Endothelial cell of umbilical vein (primary cell): ENCODE results near the gene GPATCH2. TPM values are rescaled to one million over a fixed set of nuclear protein-coding genes. Genes with fewer than 3 reads are reported as not detected.

ENCODE experiments used
- BruUV-seq: library from RNA; stranded (reverse); fragments of 400-500 nt; replicated peaks from 2 replicates; lab custom pipeline; 2021; lab: Mats Ljungman, UMichigan
- CTCF ChIA-PET: fragments of 300-600, 350-600 bp; sonication (Branson Sonifier 250); formaldehyde crosslinking; loops from one replicate; lab custom pipeline; 2021; ENCODE audit warnings: antibody characterized with exemption, inconsistent platforms; lab: Charles Lee
- POLR2A ChIA-PET: fragments of 300-600, 350-600 bp; sonication (Branson Sonifier 250); formaldehyde crosslinking; loops from one replicate; lab custom pipeline; 2021; ENCODE audit warnings: antibody characterized with exemption, inconsistent platforms; lab: Charles Lee
- DNase-seq: peaks from one replicate; pipeline ENCODE4 v3.0.0-alpha.2; 2011; ENCODE audit warnings: low read depth, low spot score
- FAIRE-seq: peaks from 2 replicates; lab custom pipeline; 2011; peaks lifted over from hg19 to GRCh38; lab: Jason Lieb, UNC
- H2AFZ ChIP-seq: 2 replicates; pipeline ENCODE4 v1.6.0; 2012; ENCODE audit warnings: low read depth, low read length, control low read depth, inconsistent platforms
- H3K27ac ChIP-seq: 2 replicates; pipeline ENCODE4 v1.5.1; 2011; ENCODE audit warnings: low read depth, mild to moderate bottlenecking, control low read depth, low read length, moderate library complexity; ENCODE audit not compliant: insufficient read depth
- H3K27me3 ChIP-seq, 2 experiments: 2 replicates each; pipeline versions ENCODE4 v1.6.0 to v1.6.1; 2011; ENCODE audit warnings: low read length in 2 of 2, mixed read lengths in 1 of 2; ENCODE audit not compliant: control insufficient read depth in 2 of 2, insufficient read depth in 2 of 2
- H3K36me3 ChIP-seq, 2 experiments: 2 replicates in 1 of 2; 3 replicates in 1 of 2; pipeline ENCODE4 v1.5.1; 2011; ENCODE audit warnings: low read length in 2 of 2, mild to moderate bottlenecking in 1 of 2, moderate library complexity in 1 of 2; ENCODE audit not compliant: control insufficient read depth in 2 of 2, insufficient read depth in 2 of 2; ENCODE audit errors: extremely low read depth in 1 of 2
- H3K4me1 ChIP-seq: 3 replicates; pipeline ENCODE4 v1.5.1; 2011; ENCODE audit warnings: mild to moderate bottlenecking, low read length; ENCODE audit not compliant: control insufficient read depth, insufficient read depth; ENCODE audit errors: extremely low read depth
- H3K4me2 ChIP-seq: 2 replicates; pipeline ENCODE4 v1.6.1; 2011; ENCODE audit warnings: low read length, control low read depth, mixed read lengths; ENCODE audit not compliant: insufficient read depth
- H3K4me3 ChIP-seq, 3 experiments: fragments of 200-600 bp in 1 of 3; sonication (generic), shearing (Covaris generic) in 1 of 3; replicated peaks in 1 of 3; 2 replicates each; pipeline ENCODE4 v1.5.1; 2011 to 2016; ENCODE audit warnings: control low read depth in 3 of 3, low read length in 3 of 3, mild to moderate bottlenecking in 2 of 3, inconsistent platforms in 1 of 3, low read depth in 1 of 3, moderate library complexity in 1 of 3; ENCODE audit not compliant: insufficient read depth in 1 of 3
- H3K79me2 ChIP-seq: 2 replicates; pipeline ENCODE4 v1.6.0; 2012; ENCODE audit warnings: low read length, inconsistent platforms; ENCODE audit not compliant: control insufficient read depth, insufficient read depth
- H3K9ac ChIP-seq: replicated peaks from 2 replicates; pipeline ENCODE3; 2011; ENCODE audit warnings: low read length, control low read depth; ENCODE audit not compliant: insufficient read depth; ENCODE audit errors: extremely low read depth
- H3K9me1 ChIP-seq: replicated peaks from 3 replicates; pipeline ENCODE4 v1.6.0; 2011; ENCODE audit warnings: mild to moderate bottlenecking, low read length; ENCODE audit not compliant: control insufficient read depth, insufficient read depth; ENCODE audit errors: extremely low read depth
- H3K9me3 ChIP-seq: replicated peaks from 2 replicates; pipeline ENCODE4 v1.5.1; 2012; ENCODE audit warnings: low read length, inconsistent platforms; ENCODE audit not compliant: control insufficient read depth, insufficient read depth
- H4K20me1 ChIP-seq: replicated peaks from 2 replicates; pipeline ENCODE3; 2011; ENCODE audit warnings: mild to moderate bottlenecking, low read length; ENCODE audit not compliant: control insufficient read depth, insufficient read depth; ENCODE audit errors: extremely low read depth
- FOS ChIP-seq: IDR thresholded peaks from 2 replicates; pipeline ENCODE4 v1.6.1; 2011; ENCODE audit warnings: mild to moderate bottlenecking, low read length, moderate library complexity, borderline replicate concordance; ENCODE audit not compliant: insufficient read depth
- GATA2 ChIP-seq: IDR thresholded peaks from 2 replicates; pipeline ENCODE4 v1.7.0; 2011; ENCODE audit warnings: low read depth, mild to moderate bottlenecking, moderate library complexity, mixed read lengths, low read length; ENCODE audit not compliant: insufficient read length, insufficient read depth
- JUN ChIP-seq: IDR thresholded peaks from 2 replicates; pipeline ENCODE4 v1.6.1; 2011; ENCODE audit warnings: borderline replicate concordance, low read depth; ENCODE audit not compliant: insufficient read length, insufficient read depth
- MYC ChIP-seq: IDR thresholded peaks from one replicate; pipeline ENCODE4 v1.6.1; 2011; ENCODE audit warnings: mild to moderate bottlenecking, low read depth, low read length
- POLR2A ChIP-seq: IDR thresholded peaks from 2 replicates; pipeline ENCODE4 v1.6.1; 2012; ENCODE audit warnings: low read depth, mild to moderate bottlenecking, control low read depth, low read length
- POLR2AphosphoS5 ChIP-seq: IDR thresholded peaks from 2 replicates; pipeline ENCODE4 v1.6.1; 2012; ENCODE audit warnings: low read depth, mild to moderate bottlenecking, control low read depth, low read length, moderate library complexity; ENCODE audit not compliant: insufficient read depth
- dilution Hi-C: fragments of 300-500 bp; cut with MboI; formaldehyde crosslinking; loops from one replicate; pipeline ENCODE4 v1.15.0; 2019; ENCODE audit warnings: low sequenced_read_pairs; ENCODE audit not compliant: extremely low pct_ligation_motif_present
- intact Hi-C: fragments of 100-400 bp; cut with micrococcal nuclease; formaldehyde crosslinking; loops from one replicate; pipeline ENCODE4 v1.10.0; 2022
- polyA plus RNA-seq, 4 experiments: library from polyadenylated mRNA; depleted of rRNA in 3 of 4; stranded (reverse) in 3 of 4; unstranded in 1 of 4; fragments of >200 nt; gene quantifications; 2 replicates each; pipeline versions ENCODE4 v1.2.1 to v1.2.3, GENCODE V29; 2011 to 2012; ENCODE audit warnings: missing spikeins in 1 of 4
- total RNA-seq: library from RNA; stranded (reverse); gene quantifications from 2 replicates; pipeline ENCODE4 v1.2.3, GENCODE V29; 2021
- TF ChIP-seq, protein P1 (sequence below), 2 donors: IDR thresholded peaks; 1 replicate in 1 of 2; 2 replicates in 1 of 2; pipeline ENCODE4 v1.5.1; 2011; ENCODE audit warnings: low read length in 2 of 2, mild to moderate bottlenecking in 2 of 2, moderate library complexity in 2 of 2, control low read depth in 1 of 2, inconsistent platforms in 1 of 2, low read depth in 1 of 2; ENCODE audit not compliant: insufficient read depth in 1 of 2; ENCODE audit errors: extremely low read depth in 1 of 2
- TF ChIP-seq, protein P2 (sequence below): IDR thresholded peaks from 2 replicates; pipeline ENCODE4 v1.6.1; 2011; ENCODE audit not compliant: insufficient read depth, insufficient read length

The GPATCH2 gene
- total and polyA plus RNA-seq, 2 donors (not counting 3 experiments of a cell fraction or from before 2014, with no cell fraction given) = 3.3 to 15.6 TPM

DNA sequence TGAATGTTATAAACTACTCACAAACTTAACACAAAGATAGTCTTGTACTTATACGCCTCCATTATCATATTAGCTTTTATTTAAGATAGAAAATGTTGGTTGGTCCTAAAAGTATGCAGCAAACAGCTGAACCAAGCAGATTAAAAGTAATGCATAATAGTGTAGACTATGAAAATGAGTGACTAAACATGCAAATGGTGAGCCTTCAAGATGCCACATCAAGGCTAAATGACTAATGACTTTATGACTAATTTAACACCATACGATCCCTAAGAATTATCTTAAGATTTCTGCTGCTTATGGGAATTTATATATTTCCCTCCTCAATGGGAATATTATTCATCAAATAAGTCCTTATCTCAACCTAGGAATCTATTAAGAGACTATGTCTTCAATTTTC is 4.6 kb downstream of the GPATCH2 start:
- intact Hi-C loops = no loop called here
- Histone ChIP-seq H4K20me1 (peaks cover 2% of the 10 kb centered on the region), H3K4me1 (peaks cover 20% of the 10 kb centered on the region), H3K4me2 (no peak overlapping the region), H3K27ac (no peak overlapping the region), H2AFZ (no peak overlapping the region), H3K79me2 (peaks cover 56% of the 10 kb centered on the region), H3K9me3 (no peaks in the 10 kb centered on the region), H3K27me3 (no peaks in the 10 kb centered on the region), H3K36me3 (no peaks in the 10 kb centered on the region), H3K4me3 (no peak overlapping the region), H3K9ac (no peak overlapping the region), H3K9me1 (no peaks in the 10 kb centered on the region)
- dilution Hi-C loops = no loop called here
- ChIA-PET CTCF (interaction anchor here (1.8 kb wide), 1 partner anchor 17 kb away, joined by 7 read pairs; no protein-coding TSS in a partner anchor), POLR2A (no interaction called here)
- BruUV-seq = no TSS peak
- DNase-seq (no peak), FAIRE-seq (no peak)
- TF ChIP-seq POLR2AphosphoS5 (no peak), MYC (no peak), JUN (no peak), GATA2 (no peak), POLR2A (no peak), FOS (no peak)
- TF ChIP-seq, protein P1, sequence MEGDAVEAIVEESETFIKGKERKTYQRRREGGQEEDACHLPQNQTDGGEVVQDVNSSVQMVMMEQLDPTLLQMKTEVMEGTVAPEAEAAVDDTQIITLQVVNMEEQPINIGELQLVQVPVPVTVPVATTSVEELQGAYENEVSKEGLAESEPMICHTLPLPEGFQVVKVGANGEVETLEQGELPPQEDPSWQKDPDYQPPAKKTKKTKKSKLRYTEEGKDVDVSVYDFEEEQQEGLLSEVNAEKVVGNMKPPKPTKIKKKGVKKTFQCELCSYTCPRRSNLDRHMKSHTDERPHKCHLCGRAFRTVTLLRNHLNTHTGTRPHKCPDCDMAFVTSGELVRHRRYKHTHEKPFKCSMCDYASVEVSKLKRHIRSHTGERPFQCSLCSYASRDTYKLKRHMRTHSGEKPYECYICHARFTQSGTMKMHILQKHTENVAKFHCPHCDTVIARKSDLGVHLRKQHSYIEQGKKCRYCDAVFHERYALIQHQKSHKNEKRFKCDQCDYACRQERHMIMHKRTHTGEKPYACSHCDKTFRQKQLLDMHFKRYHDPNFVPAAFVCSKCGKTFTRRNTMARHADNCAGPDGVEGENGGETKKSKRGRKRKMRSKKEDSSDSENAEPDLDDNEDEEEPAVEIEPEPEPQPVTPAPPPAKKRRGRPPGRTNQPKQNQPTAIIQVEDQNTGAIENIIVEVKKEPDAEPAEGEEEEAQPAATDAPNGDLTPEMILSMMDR (IDR thresholded peaks at IDR 0.05; ENCODE audit: extremely low read depth in 1 of 2, insufficient read depth in 1 of 2, low read depth in 1 of 2, low read length in 2 of 2) = no peak
- TF ChIP-seq, protein P2, sequence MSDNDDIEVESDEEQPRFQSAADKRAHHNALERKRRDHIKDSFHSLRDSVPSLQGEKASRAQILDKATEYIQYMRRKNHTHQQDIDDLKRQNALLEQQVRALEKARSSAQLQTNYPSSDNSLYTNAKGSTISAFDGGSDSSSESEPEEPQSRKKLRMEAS = no peak
